Measurements from ENCODE around the gene NBAS. TPM values are rescaled to one million over a fixed set of nuclear protein-coding genes. Genes with fewer than 3 reads are reported as not detected.

Gene NBAS
- polyA plus RNA-seq, 2 of the 4 experiments (the other 2 are of a cell fraction): 16.7 to 34.9 TPM

DNA sequence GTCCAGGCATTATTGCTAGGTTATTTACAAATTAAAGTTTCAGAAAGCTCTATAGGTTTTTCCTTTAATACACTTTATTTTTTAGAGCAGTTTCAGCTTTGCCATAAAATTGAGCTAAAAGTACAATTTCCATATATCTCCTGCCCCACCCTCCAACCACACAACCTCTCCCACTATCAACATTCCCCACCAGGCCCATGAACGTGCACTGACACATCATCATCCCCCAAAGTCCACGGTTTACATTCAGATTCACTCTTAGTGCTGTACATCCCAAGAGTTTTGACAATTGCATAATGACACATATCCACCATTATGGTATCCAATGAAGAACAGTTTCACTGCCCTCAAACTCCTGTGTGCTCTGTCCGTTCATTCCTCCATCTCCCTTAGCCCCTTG, 139.4 kb downstream of the NBAS start:
- Histone ChIP-seq H3K9me3 (no peaks in the 10 kb centered on the region), H3K27ac (no peak overlapping the region), H3K4me2 (no peak overlapping the region), H3K4me1 (no peaks in the 10 kb centered on the region), H3K4me3 (no peak overlapping the region)
- DNase-seq (ENCODE audit: low read depth in 1 of 2, low spot score in 1 of 2): no peak
- TF ChIP-seq ZC3H11A (IDR thresholded peaks at IDR 0.05) (no peak), ZFP36 (IDR thresholded peaks at IDR 0.05; ENCODE audit: borderline replicate concordance, partially characterized antibody) (no peak), MYC (IDR thresholded peaks at IDR 0.05; ENCODE audit: borderline replicate concordance, low read length) (no peak), RNF2 (IDR thresholded peaks at IDR 0.05; ENCODE audit: borderline replicate concordance, low read depth) (no peak), EHF (CRISPR knock-in tag; IDR thresholded peaks at IDR 0.05) (no peak), FOSB (CRISPR knock-in tag; IDR thresholded peaks at IDR 0.05) (no peak), EP300 (IDR thresholded peaks at IDR 0.05) (no peak), JUN (IDR thresholded peaks at IDR 0.05) (no peak), POLR2A (IDR thresholded peaks at IDR 0.05; ENCODE audit: low read length) (no peak)
- TF ChIP-seq, protein P1, sequence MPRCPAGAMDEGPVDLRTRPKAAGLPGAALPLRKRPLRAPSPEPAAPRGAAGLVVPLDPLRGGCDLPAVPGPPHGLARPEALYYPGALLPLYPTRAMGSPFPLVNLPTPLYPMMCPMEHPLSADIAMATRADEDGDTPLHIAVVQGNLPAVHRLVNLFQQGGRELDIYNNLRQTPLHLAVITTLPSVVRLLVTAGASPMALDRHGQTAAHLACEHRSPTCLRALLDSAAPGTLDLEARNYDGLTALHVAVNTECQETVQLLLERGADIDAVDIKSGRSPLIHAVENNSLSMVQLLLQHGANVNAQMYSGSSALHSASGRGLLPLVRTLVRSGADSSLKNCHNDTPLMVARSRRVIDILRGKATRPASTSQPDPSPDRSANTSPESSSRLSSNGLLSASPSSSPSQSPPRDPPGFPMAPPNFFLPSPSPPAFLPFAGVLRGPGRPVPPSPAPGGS (IDR thresholded peaks at IDR 0.05): no peak
- FAIRE-seq: no peak
- ChIA-PET CTCF (interaction anchor here (1.2 kb wide), 1 partner anchor 155 kb away, joined by 3 read pairs; no protein-coding TSS in a partner anchor), POLR2A (no interaction called here)
- 80% methylated on average over 3 of the region's 3 CpGs for WGBS (ENCODE audit: missing lambda C conversion rate)
- ATAC-seq: no peak

DNA sequence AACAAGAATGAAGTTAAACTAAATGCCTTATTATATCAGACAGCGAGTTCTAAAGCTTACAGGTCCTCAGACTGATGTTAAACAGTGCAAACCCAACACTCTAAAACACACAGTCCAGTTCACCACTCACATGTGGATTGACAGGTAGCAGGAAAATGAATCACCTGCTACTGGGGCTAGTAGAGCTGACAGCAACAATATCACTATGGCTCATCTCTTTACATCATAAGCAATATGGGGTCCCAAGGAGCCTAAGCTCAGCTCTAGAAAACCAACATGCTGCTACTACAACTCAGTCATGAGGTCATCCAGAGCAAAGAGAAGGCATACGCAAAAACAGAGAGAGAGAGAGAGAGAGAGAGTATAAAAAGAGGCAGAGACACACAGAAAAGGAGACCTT, 145.4 kb downstream of the NBAS start:
- CTCF ChIA-PET: no interaction called here
- WGBS (ENCODE audit: missing lambda C conversion rate): 92% methylated on average over 2 of the region's 2 CpGs
- FAIRE-seq: no peak
- Histone ChIP-seq H3K27ac (no peak overlapping the region), H3K4me1 (no peaks in the 10 kb centered on the region), H3K4me3 (no peak overlapping the region), H3K4me2 (no peak overlapping the region), H3K9me3 (no peaks in the 10 kb centered on the region)
- no peak for TF ChIP-seq HEYL (CRISPR knock-in tag; IDR thresholded peaks at IDR 0.05)
- no peak for TF ChIP-seq FOSL2 (IDR thresholded peaks at IDR 0.05)
- TF ChIP-seq FOSL2 (CRISPR knock-in tag; IDR thresholded peaks at IDR 0.05): no peak
- TF ChIP-seq, protein P2, sequence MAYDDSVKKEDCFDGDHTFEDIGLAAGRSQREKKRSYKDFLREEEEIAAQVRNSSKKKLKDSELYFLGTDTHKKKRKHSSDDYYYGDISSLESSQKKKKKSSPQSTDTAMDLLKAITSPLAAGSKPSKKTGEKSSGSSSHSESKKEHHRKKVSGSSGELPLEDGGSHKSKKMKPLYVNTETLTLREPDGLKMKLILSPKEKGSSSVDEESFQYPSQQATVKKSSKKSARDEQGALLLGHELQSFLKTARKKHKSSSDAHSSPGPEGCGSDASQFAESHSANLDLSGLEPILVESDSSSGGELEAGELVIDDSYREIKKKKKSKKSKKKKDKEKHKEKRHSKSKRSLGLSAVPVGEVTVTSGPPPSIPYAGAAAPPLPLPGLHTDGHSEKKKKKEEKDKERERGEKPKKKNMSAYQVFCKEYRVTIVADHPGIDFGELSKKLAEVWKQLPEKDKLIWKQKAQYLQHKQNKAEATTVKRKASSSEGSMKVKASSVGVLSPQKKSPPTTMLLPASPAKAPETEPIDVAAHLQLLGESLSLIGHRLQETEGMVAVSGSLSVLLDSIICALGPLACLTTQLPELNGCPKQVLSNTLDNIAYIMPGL (CRISPR knock-in tag; IDR thresholded peaks at IDR 0.05; ENCODE audit: borderline replicate concordance): no peak
- TF ChIP-seq NFE2L2 (conservative IDR thresholded peaks at IDR 0.05; ENCODE audit: low read length): no peak
- TF ChIP-seq ZC3H11A (IDR thresholded peaks at IDR 0.05): no peak
- no peak for TF ChIP-seq CBX8 (IDR thresholded peaks at IDR 0.05)
- no peak for TF ChIP-seq MAZ (IDR thresholded peaks at IDR 0.05; ENCODE audit: borderline replicate concordance, low read depth, low read length)
- TF ChIP-seq, protein P3, sequence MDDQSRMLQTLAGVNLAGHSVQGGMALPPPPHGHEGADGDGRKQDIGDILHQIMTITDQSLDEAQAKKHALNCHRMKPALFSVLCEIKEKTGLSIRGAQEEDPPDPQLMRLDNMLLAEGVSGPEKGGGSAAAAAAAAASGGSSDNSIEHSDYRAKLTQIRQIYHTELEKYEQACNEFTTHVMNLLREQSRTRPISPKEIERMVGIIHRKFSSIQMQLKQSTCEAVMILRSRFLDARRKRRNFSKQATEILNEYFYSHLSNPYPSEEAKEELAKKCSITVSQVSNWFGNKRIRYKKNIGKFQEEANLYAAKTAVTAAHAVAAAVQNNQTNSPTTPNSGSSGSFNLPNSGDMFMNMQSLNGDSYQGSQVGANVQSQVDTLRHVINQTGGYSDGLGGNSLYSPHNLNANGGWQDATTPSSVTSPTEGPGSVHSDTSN (IDR thresholded peaks at IDR 0.05): no peak
- TF ChIP-seq JUN (IDR thresholded peaks at IDR 0.05): no peak
- TF ChIP-seq TP53 (CRISPR knock-in tag; IDR thresholded peaks at IDR 0.05): no peak
- TF ChIP-seq, protein P4, sequence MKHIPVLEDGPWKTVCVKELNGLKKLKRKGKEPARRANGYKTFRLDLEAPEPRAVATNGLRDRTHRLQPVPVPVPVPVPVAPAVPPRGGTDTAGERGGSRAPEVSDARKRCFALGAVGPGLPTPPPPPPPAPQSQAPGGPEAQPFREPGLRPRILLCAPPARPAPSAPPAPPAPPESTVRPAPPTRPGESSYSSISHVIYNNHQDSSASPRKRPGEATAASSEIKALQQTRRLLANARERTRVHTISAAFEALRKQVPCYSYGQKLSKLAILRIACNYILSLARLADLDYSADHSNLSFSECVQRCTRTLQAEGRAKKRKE (CRISPR knock-in tag; IDR thresholded peaks at IDR 0.05; ENCODE audit: low read depth): no peak
- no peak for TF ChIP-seq PHF8 (IDR thresholded peaks at IDR 0.05; ENCODE audit: borderline replicate concordance, low read depth)
- TF ChIP-seq EHF (CRISPR knock-in tag; IDR thresholded peaks at IDR 0.05): no peak
- TF ChIP-seq BHLHE40 (IDR thresholded peaks at IDR 0.05; ENCODE audit: low read depth, low read length): no peak
- TF ChIP-seq, protein P5, sequence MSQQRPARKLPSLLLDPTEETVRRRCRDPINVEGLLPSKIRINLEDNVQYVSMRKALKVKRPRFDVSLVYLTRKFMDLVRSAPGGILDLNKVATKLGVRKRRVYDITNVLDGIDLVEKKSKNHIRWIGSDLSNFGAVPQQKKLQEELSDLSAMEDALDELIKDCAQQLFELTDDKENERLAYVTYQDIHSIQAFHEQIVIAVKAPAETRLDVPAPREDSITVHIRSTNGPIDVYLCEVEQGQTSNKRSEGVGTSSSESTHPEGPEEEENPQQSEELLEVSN (IDR thresholded peaks at IDR 0.05; ENCODE audit: borderline replicate concordance, low read depth): no peak
- no peak for TF ChIP-seq HOXA7 (CRISPR knock-in tag; IDR thresholded peaks at IDR 0.05)
- DNase-seq (ENCODE audit: low read depth in 1 of 2, low spot score in 1 of 2): no peak
- POLR2A ChIA-PET: no interaction called here
- ATAC-seq: no peak

All from A549 (cell line).